ENCODE measurements around the gene RHBDL1.

The RHBDL1 gene

DNA sequence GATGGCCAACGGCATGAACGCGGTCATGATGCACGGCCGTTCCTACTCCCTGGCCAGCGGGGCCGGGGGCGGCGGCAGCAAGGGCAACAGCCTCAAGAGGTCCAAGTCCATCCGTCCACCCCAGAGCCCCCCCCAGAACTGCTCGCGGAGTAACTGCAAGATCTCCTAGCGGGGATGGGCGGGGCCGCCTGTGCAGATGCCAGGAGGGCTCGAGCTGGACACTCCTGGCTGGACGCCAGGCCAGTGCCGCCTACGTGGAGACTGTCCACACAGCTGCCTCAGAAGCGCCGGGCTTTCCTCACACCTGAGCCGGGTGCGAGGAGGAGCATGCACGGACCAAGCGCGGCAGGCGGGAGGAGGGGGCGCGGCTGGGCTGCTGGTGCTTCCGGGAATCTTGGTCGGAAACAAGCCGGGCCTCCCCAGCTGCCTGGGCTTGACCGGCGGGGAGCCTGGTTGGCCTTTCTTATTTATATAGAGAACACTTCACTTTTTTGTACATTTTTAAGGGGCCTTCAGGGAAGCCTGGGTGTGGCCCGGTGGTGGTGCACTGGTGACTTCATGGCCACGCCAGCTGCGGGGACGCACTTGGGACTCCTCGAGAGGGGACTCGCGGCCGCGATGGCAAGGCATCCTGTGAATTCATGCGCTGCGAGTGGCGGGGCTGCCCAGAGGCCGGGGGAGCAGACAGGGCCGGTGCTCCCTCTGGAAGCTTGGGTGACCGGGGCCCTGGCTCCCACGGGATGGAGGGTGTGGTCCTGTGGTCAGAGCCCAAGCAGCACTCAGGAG is 47.8 kb upstream of the RHBDL1 start:
- Histone ChIP-seq H4K20me1 (ENCODE audit: insufficient read depth, low read length) (peaks cover 20% of the 10 kb centered on the region), H3K9ac (ENCODE audit: low read depth, low read length) (no peak overlapping the region), H3K27ac (ENCODE audit: low read length) (no peak overlapping the region), H3K4me1 (ENCODE audit: insufficient read depth, low read length) (no peaks in the 10 kb centered on the region), H2AFZ (ENCODE audit: low read depth, low read length) (no peak overlapping the region), H3K9me3 (ENCODE audit: insufficient read depth, low read length, severe bottlenecking) (no peaks in the 10 kb centered on the region), H3K4me2 (ENCODE audit: insufficient read depth, low read length) (no peak overlapping the region), H3K27me3 (ENCODE audit: insufficient read depth, low read length, poor library complexity) (no peaks in the 10 kb centered on the region), H3K4me3 (ENCODE audit: low read depth in 1 of 2, low read length in 2 of 2) (no peak overlapping the region), H3K36me3 (ENCODE audit: insufficient read depth, low read length) (peaks cover 21% of the 10 kb centered on the region), H3K79me2 (ENCODE audit: insufficient read depth, low read length) (no peaks in the 10 kb centered on the region)
- TF ChIP-seq EZH2 (IDR thresholded peaks at IDR 0.05; ENCODE audit: borderline replicate concordance, low read depth, low read length, severe bottlenecking): no peak
- TF ChIP-seq, protein P1, sequence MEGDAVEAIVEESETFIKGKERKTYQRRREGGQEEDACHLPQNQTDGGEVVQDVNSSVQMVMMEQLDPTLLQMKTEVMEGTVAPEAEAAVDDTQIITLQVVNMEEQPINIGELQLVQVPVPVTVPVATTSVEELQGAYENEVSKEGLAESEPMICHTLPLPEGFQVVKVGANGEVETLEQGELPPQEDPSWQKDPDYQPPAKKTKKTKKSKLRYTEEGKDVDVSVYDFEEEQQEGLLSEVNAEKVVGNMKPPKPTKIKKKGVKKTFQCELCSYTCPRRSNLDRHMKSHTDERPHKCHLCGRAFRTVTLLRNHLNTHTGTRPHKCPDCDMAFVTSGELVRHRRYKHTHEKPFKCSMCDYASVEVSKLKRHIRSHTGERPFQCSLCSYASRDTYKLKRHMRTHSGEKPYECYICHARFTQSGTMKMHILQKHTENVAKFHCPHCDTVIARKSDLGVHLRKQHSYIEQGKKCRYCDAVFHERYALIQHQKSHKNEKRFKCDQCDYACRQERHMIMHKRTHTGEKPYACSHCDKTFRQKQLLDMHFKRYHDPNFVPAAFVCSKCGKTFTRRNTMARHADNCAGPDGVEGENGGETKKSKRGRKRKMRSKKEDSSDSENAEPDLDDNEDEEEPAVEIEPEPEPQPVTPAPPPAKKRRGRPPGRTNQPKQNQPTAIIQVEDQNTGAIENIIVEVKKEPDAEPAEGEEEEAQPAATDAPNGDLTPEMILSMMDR (IDR thresholded peaks at IDR 0.05; ENCODE audit: borderline replicate concordance, extremely low read depth, low read length, poor library complexity, severe bottlenecking): no peak
- no peak for ATAC-seq (ENCODE audit: insufficient read depth, low read depth)
- no peak for DNase-seq

DNA sequence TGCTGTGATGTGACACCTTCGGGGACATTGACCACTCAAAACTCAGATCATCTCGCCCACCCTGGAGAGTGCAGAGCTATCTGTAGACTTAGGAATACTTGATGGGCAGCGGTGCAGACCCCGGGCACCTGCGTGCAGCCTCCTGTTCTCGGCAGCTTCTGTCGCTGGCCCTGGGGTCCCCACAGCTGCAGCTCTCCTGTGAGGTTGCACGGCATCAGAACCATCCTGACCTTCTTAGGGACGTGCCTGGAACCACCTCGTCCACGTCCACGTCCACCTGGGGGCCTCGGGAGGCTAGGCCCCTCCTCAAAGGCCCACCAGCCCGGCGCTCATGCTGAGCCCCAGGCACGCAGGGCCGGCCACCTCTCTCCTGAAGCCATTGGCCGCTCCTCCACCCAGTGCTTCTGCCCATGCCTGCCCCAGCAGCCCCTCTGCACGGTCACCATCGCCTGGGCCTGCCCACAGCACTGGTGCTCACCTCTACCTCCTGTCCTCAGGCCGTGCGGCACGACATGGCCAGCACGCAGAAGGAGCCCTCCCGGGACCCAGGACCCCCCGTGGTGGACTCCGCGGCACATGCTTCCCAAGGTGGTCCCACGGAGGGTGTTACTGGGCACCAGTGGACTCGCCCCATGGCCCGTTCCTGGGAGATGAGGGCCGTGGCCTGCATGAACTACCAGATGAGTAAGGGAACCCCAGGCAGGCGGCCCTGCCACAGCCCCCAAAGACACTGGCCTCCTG is 47.0 kb upstream of the RHBDL1 start:
- peaks cover 23% of the 10 kb centered on the region for H4K20me1 ChIP-seq (ENCODE audit: insufficient read depth, low read length)
- H3K9ac ChIP-seq (ENCODE audit: low read depth, low read length): no peak overlapping the region

DNA sequence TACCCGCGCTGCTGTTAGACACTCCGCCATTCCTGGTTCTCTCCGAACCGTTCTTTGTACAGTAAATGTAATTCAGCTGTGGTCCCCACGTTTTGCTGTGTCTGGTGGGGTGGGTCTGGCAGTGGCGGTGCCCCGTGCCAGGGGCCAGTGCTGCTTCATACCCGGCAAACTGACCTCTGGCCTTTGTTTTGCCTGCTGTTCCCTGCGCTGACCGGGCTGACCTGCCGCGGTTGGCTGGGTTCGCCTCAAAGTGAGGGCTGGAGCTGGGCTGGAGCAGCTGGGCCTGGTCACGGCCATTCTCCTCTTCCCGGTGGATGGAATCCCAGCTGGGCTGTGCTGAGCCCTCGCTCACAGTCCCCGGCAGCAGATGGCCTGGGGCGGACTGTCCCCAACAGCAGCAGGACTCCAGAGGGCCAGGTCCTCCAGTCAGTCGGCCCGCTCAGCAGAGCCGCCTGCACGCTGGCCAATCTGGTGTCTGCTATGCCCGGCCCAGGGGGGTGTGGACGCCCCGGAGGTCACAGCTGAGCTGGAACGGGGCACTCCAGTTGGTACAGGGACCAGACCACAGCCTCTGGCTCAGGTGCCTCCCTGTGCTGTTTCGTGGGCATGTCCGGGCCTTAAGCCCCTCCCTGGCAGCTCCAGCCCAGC is 46.2 kb upstream of the RHBDL1 start:
- H3K36me3 ChIP-seq (ENCODE audit: insufficient read depth, low read length): peaks cover 33% of the 10 kb centered on the region
- no peak for ATAC-seq (ENCODE audit: insufficient read depth, low read depth)
- H3K4me2 ChIP-seq (ENCODE audit: insufficient read depth, low read length): no peak overlapping the region
- H3K27me3 ChIP-seq (ENCODE audit: insufficient read depth, low read length, poor library complexity): no peaks in the 10 kb centered on the region
- no peak for TF ChIP-seq EZH2 (IDR thresholded peaks at IDR 0.05; ENCODE audit: borderline replicate concordance, low read depth, low read length, severe bottlenecking)
- TF ChIP-seq, protein P1 (IDR thresholded peaks at IDR 0.05; ENCODE audit: borderline replicate concordance, extremely low read depth, low read length, poor library complexity, severe bottlenecking): no peak
- no peak overlapping the region for H3K9ac ChIP-seq (ENCODE audit: low read depth, low read length)
- peaks cover 6% of the 10 kb centered on the region; the same call in 1 of the 2 replicates for H3K79me2 ChIP-seq (ENCODE audit: insufficient read depth, low read length)
- no peak for DNase-seq
- H3K27ac ChIP-seq (ENCODE audit: low read length): no peak overlapping the region
- H4K20me1 ChIP-seq (ENCODE audit: insufficient read depth, low read length): peaks cover 27% of the 10 kb centered on the region
- H3K4me3 ChIP-seq (ENCODE audit: low read depth in 1 of 2, low read length in 2 of 2): no peak overlapping the region
- no peaks in the 10 kb centered on the region for H3K9me3 ChIP-seq (ENCODE audit: insufficient read depth, low read length, severe bottlenecking)
- peaks cover 6% of the 10 kb centered on the region for H3K4me1 ChIP-seq (ENCODE audit: insufficient read depth, low read length)
- H2AFZ ChIP-seq (ENCODE audit: low read depth, low read length): no peak overlapping the region

More for the DNA sequence above, 47.0 kb upstream of the RHBDL1 start:
- no peak overlapping the region for H2AFZ ChIP-seq (ENCODE audit: low read depth, low read length)
- H3K4me3 ChIP-seq (ENCODE audit: low read depth in 1 of 2, low read length in 2 of 2): no peak overlapping the region
- H3K27me3 ChIP-seq (ENCODE audit: insufficient read depth, low read length, poor library complexity): no peaks in the 10 kb centered on the region
- no peaks in the 10 kb centered on the region for H3K9me3 ChIP-seq (ENCODE audit: insufficient read depth, low read length, severe bottlenecking)
- no peaks in the 10 kb centered on the region for H3K79me2 ChIP-seq (ENCODE audit: insufficient read depth, low read length)
- peaks cover 25% of the 10 kb centered on the region for H3K36me3 ChIP-seq (ENCODE audit: insufficient read depth, low read length)
- no peak overlapping the region for H3K27ac ChIP-seq (ENCODE audit: low read length)
- H3K4me1 ChIP-seq (ENCODE audit: insufficient read depth, low read length): no peaks in the 10 kb centered on the region
- no peak for ATAC-seq (ENCODE audit: insufficient read depth, low read depth)
- no peak overlapping the region for H3K4me2 ChIP-seq (ENCODE audit: insufficient read depth, low read length)
- TF ChIP-seq, protein P1 (IDR thresholded peaks at IDR 0.05; ENCODE audit: borderline replicate concordance, extremely low read depth, low read length, poor library complexity, severe bottlenecking): no peak
- no peak for TF ChIP-seq EZH2 (IDR thresholded peaks at IDR 0.05; ENCODE audit: borderline replicate concordance, low read depth, low read length, severe bottlenecking)
- DNase-seq: no peak
